ENCODE data around the gene SRGAP3. TPM values are rescaled to one million over a fixed set of nuclear protein-coding genes. Genes with fewer than 3 reads are reported as not detected.

Gene SRGAP3
- total RNA-seq, 1 donor from 2014 or later = 21.4 TPM

DNA sequence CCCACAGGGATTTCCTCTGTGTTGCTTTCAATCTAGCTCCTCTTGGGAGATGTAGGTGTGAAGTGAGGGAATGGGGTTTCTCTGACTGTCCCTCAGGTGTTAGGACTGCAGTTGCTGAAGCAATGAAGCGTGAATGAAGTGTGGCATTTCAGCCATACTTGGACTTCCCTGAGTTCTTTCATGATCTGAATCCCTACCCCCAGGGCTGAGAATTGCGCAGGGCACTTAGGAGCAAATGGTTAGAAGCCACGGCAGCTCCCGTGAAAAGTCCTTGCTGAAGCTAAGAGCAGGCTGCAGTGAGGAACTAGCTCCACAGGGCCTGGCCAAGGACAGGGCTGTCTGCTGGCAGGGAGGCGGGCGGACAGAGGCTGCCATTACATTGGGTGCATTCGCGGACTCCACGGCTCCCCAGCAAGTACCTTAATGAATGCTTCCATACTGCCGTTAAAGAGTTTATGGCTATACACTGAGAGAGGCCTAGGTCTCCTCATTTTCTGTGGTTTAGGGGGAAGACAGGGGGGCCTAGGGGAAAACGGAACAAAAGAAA, 217.1 kb downstream of the SRGAP3 start:
- Mint-ChIP-seq H3K4me1 (ENCODE audit: low read depth) (no peaks in the 10 kb centered on the region), H3K27me3 (no peaks in the 10 kb centered on the region), H3K9me3 (ENCODE audit: low read depth) (no peaks in the 10 kb centered on the region), H3K36me3 (ENCODE audit: insufficient read depth) (no peaks in the 10 kb centered on the region), H3K4me3 (ENCODE audit: low read depth) (no peak overlapping the region), H3K27ac (no peak overlapping the region)
- DNase-seq (ENCODE audit: low spot score, unreplicated experiment) = no peak
- TF ChIP-seq, protein P1, sequence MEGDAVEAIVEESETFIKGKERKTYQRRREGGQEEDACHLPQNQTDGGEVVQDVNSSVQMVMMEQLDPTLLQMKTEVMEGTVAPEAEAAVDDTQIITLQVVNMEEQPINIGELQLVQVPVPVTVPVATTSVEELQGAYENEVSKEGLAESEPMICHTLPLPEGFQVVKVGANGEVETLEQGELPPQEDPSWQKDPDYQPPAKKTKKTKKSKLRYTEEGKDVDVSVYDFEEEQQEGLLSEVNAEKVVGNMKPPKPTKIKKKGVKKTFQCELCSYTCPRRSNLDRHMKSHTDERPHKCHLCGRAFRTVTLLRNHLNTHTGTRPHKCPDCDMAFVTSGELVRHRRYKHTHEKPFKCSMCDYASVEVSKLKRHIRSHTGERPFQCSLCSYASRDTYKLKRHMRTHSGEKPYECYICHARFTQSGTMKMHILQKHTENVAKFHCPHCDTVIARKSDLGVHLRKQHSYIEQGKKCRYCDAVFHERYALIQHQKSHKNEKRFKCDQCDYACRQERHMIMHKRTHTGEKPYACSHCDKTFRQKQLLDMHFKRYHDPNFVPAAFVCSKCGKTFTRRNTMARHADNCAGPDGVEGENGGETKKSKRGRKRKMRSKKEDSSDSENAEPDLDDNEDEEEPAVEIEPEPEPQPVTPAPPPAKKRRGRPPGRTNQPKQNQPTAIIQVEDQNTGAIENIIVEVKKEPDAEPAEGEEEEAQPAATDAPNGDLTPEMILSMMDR (IDR thresholded peaks at IDR 0.05; ENCODE audit: unreplicated experiment) = no peak

DNA sequence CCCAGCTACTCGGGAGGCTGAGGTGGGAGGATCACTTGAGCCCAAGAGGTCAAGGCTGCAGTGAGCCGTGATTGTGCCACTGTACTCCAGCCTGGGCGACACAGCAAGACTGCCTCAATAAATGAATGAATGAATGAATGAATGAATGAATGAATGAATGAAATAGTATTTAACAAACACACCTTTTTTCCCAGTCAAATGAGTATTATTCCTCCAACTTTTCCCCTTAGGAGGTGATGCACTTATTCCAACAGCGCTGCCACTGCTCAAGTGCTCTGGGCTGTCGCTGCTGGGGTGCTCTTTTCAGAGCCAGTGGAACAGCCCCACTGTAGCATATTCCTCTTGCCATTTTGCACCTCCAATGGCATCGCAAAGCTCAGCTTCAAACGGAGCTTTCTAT, 219.4 kb downstream of the SRGAP3 start:
- H3K4me1 Mint-ChIP-seq (ENCODE audit: low read depth) = no peaks in the 10 kb centered on the region
- H3K9me3 Mint-ChIP-seq (ENCODE audit: low read depth) = no peaks in the 10 kb centered on the region
- H3K36me3 Mint-ChIP-seq (ENCODE audit: insufficient read depth) = peaks cover 2% of the 10 kb centered on the region
- no peaks in the 10 kb centered on the region for H3K27me3 Mint-ChIP-seq
- TF ChIP-seq, protein P1 (IDR thresholded peaks at IDR 0.05; ENCODE audit: unreplicated experiment) = no peak
- H3K27ac Mint-ChIP-seq = no peak overlapping the region
- DNase-seq (ENCODE audit: low spot score, unreplicated experiment) = no peak
- H3K4me3 Mint-ChIP-seq (ENCODE audit: low read depth) = no peak overlapping the region

DNA sequence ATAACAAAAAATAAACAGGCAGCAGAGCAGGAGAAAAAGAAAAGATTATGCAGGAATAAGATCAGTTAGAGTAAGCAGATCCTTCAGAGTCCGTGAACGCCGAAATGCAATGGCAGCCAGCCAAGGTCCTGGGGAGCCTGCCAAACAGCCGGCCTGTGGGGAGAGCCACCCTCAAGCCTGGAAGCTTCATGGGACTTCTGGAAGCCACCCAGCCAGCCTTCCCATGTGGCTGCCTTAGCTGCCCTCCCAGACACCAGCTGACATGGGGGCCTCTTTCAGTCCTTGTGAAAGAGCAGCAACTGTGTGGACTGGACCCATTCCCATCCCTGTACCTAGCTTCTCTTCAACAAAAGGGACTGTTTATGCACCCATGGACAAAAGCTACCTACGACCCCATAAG, 221.3 kb downstream of the SRGAP3 start:
- Mint-ChIP-seq H3K27me3 (no peaks in the 10 kb centered on the region), H3K36me3 (ENCODE audit: insufficient read depth) (peaks cover 2% of the 10 kb centered on the region), H3K9me3 (ENCODE audit: low read depth) (no peaks in the 10 kb centered on the region), H3K27ac (no peak overlapping the region), H3K4me1 (ENCODE audit: low read depth) (no peaks in the 10 kb centered on the region), H3K4me3 (ENCODE audit: low read depth) (no peak overlapping the region)
- TF ChIP-seq, protein P1 (IDR thresholded peaks at IDR 0.05; ENCODE audit: unreplicated experiment) = no peak
- DNase-seq (ENCODE audit: low spot score, unreplicated experiment) = no peak

DNA sequence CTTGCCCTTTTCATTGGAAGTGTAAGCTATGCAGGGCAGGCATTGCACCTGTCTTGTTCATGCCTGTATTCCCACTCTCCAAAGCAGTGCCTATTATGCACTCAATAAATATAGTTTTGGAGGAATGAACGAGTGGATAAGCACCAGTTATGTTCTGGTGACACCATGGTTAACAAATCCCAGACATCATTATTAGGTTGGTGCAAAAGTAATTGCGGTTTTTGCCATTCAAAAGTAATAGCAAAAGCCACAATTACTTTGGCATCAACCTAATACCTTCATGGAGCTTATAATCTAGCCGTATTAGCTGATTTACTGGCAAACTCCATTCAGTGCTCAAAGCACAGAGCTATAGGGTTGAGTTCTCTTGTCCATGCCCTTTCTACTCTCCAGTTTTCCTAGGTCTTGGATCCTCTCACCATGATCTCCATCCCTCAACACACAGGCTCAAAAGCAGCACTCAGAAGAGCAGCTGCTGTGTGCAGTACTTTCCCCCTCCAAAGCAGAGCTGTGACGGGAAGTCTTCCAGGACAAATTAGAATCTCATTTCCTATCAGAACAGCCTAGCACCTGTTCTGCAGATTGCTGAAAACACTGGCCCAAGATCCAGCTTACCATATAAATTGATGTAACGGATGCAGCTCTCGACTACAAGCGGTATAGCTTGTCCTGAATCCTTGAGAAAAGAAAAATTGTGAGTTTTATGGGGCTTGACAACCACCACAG, 223.0 kb downstream of the SRGAP3 start:
- peaks cover 5% of the 10 kb centered on the region for H3K4me1 Mint-ChIP-seq (ENCODE audit: low read depth)
- DNase-seq (ENCODE audit: low spot score, unreplicated experiment) = no peak
- no peaks in the 10 kb centered on the region for H3K9me3 Mint-ChIP-seq (ENCODE audit: low read depth)
- no peak overlapping the region for H3K4me3 Mint-ChIP-seq (ENCODE audit: low read depth)
- H3K27me3 Mint-ChIP-seq = no peaks in the 10 kb centered on the region
- TF ChIP-seq, protein P1 (IDR thresholded peaks at IDR 0.05; ENCODE audit: unreplicated experiment) = no peak
- H3K27ac Mint-ChIP-seq = no peak overlapping the region
- peaks cover 5% of the 10 kb centered on the region for H3K36me3 Mint-ChIP-seq (ENCODE audit: insufficient read depth)

DNA sequence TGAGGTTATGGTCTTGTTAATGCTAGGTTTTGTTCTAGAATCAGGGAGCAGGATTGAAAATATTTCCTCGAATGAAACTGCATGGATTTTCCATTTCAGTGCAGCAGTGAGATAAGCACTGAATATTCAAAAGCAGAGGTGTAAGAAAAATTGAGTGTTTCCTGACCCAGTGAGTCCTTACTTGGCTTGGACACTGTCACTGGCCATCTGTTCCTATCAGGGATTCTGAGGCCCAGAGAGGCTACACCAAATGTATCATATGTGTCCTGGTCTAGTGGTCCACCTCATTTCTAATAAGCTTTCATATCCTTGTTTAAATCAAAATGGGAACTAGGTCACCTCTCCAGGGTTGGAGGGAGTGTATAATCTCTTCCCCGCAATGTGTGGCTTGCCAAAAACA, 225.1 kb downstream of the SRGAP3 start:
- Mint-ChIP-seq H3K4me1 (ENCODE audit: low read depth) (peaks cover 5% of the 10 kb centered on the region), H3K27ac (no peak overlapping the region), H3K4me3 (ENCODE audit: low read depth) (no peak overlapping the region), H3K9me3 (ENCODE audit: low read depth) (no peaks in the 10 kb centered on the region), H3K36me3 (ENCODE audit: insufficient read depth) (peaks cover 5% of the 10 kb centered on the region), H3K27me3 (no peaks in the 10 kb centered on the region)
- TF ChIP-seq, protein P1 (IDR thresholded peaks at IDR 0.05; ENCODE audit: unreplicated experiment) = no peak
- no peak for DNase-seq (ENCODE audit: low spot score, unreplicated experiment)
